GM19351 (cell line): Measurements from ENCODE around the gene PKIG.
"Not testable (repeated sequence)": the region's sequence is repeated elsewhere in the genome, so short reads cannot be mapped to it uniquely, and the experiment has no call there.

Experiments
- ATAC-seq: cut with Tn5 transposase; IDR thresholded peaks from one replicate; pipeline ENCODE4 v1.9.1; 2021; ENCODE audit warnings: mild to moderate bottlenecking, moderate library complexity; ENCODE audit not compliant: unreplicated experiment

The PKIG gene

GRCh38 chr20:44582311-44583025, at the start of gene PKIG:
TSS of gene PKIG (plus strand) at chr20:44582579. CDS start at chr20:44614557, 31,978 bp downstream.
- no peak for ATAC-seq

GRCh38 chr20:44532981-44533331, 49.4 kb upstream of the PKIG start:
- ATAC-seq: no peak

GRCh38 chr20:44533928-44534327, 48.5 kb upstream of the PKIG start:
- no peak for ATAC-seq

DNA sequence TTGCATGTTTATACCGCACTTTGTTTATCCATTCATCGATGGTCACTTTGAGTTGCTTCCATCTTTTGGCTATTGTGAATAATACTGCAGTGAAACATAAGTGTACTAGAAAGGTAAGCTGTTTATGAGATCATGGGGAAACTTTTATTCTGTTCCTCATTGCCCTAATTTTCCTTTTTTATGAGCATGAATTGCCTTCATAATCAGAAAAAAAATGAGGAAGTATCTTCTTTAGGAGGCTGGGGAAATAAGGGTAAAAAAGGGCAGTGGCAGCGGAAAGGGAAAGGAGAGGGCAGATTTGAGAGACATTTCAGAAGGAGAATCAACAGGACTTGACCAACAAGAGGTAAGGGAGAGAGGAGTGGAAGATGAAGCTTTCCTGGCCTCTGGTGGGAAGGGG, 46.2 kb upstream of the PKIG start:
- no peak for ATAC-seq

GRCh38 chr20:44537993-44538392, 44.4 kb upstream of the PKIG start:
- ATAC-seq: no peak

DNA sequence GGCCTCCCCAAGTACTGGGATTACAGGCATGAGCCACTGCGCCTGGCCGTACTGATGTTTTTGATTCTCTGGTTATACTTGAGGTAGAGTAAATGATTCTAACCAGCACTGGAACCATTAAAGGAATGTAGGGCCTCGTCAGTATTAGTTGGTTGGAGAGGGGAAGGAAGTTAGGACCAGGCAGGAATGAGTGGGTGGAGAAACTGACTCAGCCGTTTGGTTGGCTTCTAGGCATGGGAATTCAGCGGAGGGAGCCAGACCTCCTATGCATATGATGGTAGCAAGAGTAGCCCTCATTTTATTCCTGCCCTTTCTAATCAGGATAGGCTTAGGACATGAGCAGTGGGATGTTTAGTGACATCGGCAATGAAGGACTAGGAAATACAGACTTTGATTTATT, 41.5 kb upstream of the PKIG start:
- ATAC-seq: no peak

GRCh38 chr20:44541992-44542391, 40.4 kb upstream of the PKIG start:
- no peak for ATAC-seq

DNA sequence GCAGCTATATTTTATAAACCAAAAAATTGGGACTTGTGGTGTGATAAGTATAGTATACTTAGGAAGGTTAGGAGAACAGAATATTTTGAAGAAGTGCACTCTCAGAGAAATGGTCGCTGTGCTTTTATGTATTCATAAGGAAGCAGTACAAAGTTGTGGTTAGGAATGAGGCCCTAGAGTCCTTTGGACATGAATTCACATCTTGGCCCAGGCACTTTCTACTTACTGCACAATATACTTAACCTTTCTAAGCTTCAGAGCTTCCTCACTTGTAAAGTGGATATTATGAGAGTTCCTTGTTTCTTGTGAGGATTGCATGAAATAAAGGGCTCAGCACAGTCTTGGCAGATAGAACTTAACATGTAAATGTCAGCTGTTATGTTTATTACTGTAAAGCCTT, 39.5 kb upstream of the PKIG start:
- ATAC-seq: no peak

DNA sequence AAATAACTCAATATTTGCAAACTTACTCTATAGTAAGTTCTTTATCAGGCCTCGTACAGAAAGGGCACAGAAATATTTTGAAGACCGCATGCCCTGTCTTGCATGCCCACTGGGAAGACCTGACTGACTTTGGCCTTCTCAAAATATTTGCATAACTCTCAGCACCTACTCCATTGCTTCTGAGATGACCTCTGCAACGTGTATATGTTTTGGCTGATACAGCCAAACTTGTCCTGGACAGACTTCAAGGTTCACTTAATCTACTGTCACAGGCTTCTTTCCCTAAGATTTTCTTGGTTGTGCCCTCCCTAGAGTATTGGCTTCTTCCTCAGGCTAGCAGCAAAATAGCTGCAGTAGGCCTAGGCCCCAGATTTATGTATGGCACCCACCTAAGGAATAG, 39.0 kb upstream of the PKIG start:
- no peak for ATAC-seq

DNA sequence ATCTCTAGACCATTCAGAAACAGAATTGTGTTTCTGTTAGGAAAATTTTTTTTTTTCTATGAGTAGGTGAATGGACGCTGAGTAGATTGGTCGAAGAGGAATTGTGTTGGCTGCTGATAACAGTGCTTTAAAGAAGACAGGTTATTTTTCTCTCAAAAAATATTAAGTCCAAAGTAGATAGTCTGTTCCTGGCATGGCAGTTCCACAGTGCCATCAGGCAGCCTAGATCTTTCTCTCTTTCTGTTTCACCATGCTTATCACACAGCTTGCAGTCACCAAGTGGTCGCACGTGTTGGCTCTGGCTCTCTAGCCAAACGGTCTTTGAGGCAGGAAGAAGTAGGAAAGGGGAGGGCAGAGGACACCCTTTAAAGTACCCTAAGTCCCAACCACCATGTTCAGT, 38.1 kb upstream of the PKIG start:
- ATAC-seq: no peak

GRCh38 chr20:44547419-44547818, 35.0 kb upstream of the PKIG start:
- no peak for ATAC-seq

- no peak for ATAC-seq
Observed at GRCh38 chr20:44549123-44549522, 33.3 kb upstream of the PKIG start.

DNA sequence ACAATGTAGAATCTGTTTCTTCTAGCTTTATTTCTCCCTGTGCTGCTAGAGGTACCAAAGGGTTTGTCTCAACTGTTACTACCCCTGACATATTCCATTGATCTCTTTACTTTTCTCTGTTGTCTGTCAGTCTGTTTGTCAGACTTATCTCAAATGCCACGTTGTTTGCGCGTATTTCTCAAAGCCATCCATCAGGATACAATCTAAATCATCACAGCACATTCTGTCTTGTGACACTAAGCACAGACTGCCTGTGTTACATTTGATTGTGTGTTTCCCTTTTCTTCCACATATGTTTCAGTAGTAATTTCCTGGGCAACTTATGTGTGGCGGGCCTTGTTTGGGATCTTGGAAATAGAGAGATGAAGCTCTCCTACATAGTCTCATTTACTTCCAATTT, 30.3 kb upstream of the PKIG start:
- no peak for ATAC-seq

DNA sequence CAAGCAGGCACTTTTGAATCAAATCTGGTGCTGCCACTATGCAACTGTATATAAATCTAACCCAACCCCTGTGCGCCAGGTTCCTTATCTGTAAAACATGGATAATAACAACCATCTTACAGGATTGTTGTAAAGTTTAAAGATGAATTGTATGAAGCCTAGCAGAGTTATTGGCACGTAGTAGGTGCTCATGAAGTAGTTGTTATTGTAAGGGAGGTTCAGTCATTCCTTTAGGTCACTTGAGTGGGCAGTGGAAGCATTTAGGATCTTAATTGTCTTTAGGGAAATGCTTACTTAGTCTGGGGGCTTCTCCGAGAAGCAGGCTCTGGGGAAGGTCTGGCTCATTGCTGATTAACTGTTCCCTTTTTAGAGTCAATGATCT, 29.8 kb upstream of the PKIG start:
- ATAC-seq: no peak

DNA sequence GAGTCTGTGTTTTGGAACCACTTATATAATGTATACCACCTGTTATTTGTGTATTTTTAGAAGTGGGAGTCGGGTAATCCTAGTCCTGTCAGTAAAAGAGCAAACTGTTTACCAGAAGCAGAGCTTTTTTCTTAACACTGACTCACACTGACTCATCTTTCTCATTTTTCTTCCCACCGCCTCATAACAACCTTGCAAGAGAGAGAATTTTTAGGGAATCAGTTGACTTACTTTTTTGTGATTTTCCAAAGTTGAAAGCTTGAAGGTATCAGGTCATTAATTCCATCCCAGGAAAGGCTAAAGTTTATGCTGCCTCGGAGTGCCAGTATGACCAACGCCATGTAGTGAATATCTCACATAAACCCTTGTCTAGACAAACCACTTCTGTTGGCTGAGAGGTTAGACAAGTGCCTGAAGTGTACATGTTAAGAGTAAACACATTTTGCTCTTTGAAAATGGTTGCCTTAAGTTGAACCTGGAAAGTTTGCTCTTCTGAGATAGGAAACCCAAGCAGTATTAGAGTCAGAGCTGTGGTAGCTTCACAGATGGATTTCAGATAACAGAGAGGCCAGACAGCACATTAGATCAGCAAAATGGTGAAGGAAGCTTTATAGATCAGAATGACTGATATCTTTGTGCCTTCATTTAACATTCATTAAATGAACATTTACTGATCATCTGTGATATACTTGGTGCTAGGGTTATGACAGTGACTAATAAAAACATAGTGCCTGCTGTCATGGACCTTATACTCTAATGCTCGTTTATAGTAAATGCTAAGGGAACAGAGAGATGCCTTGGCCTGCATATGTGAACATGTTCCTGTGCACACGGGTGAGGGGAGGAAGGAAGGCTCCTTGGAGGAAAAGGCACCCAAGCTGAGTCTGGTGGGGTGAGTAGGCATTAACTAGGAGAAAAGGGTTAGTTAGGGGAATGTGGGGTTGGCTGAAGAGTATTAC, 29.1 kb upstream of the PKIG start:
- no peak for ATAC-seq

- ATAC-seq: no peak
Observed at GRCh38 chr20:44559302-44559701, 23.1 kb upstream of the PKIG start.

GRCh38 chr20:44560229-44560628, 22.1 kb upstream of the PKIG start:
- no peak for ATAC-seq

DNA sequence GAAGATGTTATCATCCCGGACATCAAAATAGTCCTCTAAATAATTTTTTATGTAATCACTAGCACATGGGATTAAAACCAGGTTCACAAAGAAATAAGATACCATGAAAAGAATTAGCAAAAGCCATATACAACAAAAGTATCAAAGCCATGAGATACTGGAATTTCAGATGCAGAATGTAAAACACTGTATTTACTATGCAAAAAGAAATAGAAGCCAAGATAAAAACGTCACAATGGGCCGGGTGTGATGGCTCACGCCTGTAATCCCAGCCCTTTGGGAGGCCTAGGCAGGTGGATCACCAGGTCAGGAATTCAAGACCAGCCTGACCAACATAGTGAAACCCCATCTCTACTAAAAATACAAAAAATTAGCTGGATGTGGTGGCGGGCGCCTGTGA, 21.6 kb upstream of the PKIG start:
- ATAC-seq: not testable (repeated sequence)

DNA sequence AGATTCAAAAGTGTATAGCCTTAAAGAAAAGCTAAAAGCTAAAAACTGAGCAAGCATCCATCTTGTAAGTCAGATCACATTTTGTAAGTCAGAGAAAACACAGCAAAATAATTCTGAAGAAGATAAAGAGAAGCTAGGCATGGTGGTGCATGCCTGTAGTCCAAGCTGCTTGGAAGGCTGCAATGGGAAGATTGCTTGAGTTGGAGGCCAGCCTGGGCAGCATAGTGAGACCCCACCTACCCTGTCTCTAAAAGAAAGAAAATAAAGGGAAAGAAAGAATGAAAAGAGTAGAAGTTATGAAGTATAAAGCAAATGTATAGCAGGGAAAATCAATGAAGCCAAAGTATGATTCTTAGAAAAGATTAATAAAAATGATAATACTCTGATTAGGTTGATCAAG, 20.5 kb upstream of the PKIG start:
- ATAC-seq: no peak

DNA sequence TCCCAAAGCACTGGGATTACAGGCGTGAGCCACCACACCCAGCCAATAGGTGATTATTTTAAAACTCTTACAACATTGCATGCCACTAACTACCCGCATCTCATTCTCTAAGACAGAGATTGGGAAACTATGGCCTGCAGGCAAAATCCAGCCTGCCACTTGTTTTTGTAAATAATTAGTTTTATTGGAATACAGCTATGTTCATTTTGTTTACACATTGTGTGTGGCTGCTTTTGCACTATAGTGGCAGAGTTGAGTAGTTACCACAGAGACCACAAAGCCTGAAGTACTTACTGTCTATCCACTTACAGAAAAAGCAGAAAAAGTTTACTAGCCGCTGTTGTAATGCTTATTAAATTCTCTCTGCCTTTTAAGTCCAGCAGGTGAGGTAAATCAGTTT, 16.4 kb upstream of the PKIG start:
- ATAC-seq: no peak

DNA sequence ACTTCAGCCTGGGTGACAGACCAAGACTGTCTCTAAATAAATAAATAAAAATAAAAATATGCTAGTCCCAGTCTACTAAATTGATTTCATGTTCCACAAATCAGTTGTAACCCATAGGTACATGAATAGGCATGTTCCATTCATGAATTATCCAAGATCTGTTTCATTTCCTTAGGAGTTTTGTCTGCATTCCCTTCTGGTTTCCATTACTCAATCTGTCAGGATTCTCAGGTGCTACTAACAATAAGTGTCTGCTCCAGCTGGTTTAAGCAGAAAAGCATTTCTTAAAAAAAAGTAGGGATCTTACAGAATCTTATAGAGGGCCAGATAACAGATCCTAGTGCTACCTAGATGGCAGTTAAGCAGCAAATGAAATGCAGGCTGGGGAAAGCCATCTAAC, 15.6 kb upstream of the PKIG start:
- ATAC-seq: no peak

- no peak for ATAC-seq
Observed at GRCh38 chr20:44570367-44570766, 12.0 kb upstream of the PKIG start.
